CD14-positive monocyte (primary cell): ENCODE results near the gene C6orf132. TPM values are rescaled to one million over a fixed set of nuclear protein-coding genes. Genes with fewer than 3 reads are reported as not detected.
A peak's percentile ranks its signal among the peaks of the same experiment; 100 is the strongest.

Source experiments
- DNase-seq, 3 donors: peaks; one replicate each; pipeline ENCODE4 v3.0.0-alpha.2; 2011 to 2022
- H2AFZ ChIP-seq: 2 replicates; pipeline ENCODE4 v1.6.0; 2012; ENCODE audit warnings: mild to moderate bottlenecking, low read depth, low read length, inconsistent platforms; ENCODE audit not compliant: insufficient read depth, poor library complexity, severe bottlenecking
- H3K27ac ChIP-seq, 2 donors: 1 replicate in 1 of 2; 2 replicates in 1 of 2; pipeline ENCODE4 v1.5.1; 2012 to 2013; ENCODE audit warnings: low read length in 2 of 2, control low read depth in 1 of 2, inconsistent platforms in 1 of 2, low read depth in 1 of 2, mild to moderate bottlenecking in 1 of 2
- H3K27me3 ChIP-seq, 2 donors: one replicate each; pipeline versions ENCODE4 v1.6.0 to v1.6.1; 2011 to 2013; ENCODE audit warnings: low read length in 2 of 2; ENCODE audit not compliant: control insufficient read depth in 2 of 2, insufficient read depth in 2 of 2
- H3K36me3 ChIP-seq, 2 donors: replicated peaks in 1 of 2; 1 replicate in 1 of 2; 2 replicates in 1 of 2; pipeline versions ENCODE4 v1.5.1 to v1.6.1; 2012 to 2013; ENCODE audit warnings: low read length in 2 of 2, control low read depth in 1 of 2, inconsistent platforms in 1 of 2, mild to moderate bottlenecking in 1 of 2; ENCODE audit not compliant: insufficient read depth in 2 of 2, control insufficient read depth in 1 of 2
- H3K4me1 ChIP-seq, 2 donors: 1 replicate in 1 of 2; 2 replicates in 1 of 2; pipeline versions ENCODE4 v1.5.1 to v1.6.1; 2012 to 2013; ENCODE audit warnings: low read length in 2 of 2, control low read depth in 1 of 2, inconsistent platforms in 1 of 2, mild to moderate bottlenecking in 1 of 2, moderate library complexity in 1 of 2; ENCODE audit not compliant: insufficient read depth in 2 of 2, control insufficient read depth in 1 of 2
- H3K4me2 ChIP-seq: replicated peaks from 2 replicates; pipeline ENCODE3; 2012; ENCODE audit warnings: low read length, moderate library complexity, mild to moderate bottlenecking; ENCODE audit not compliant: poor library complexity, severe bottlenecking; ENCODE audit errors: extremely low read depth
- H3K4me3 ChIP-seq, 3 experiments: fragments of 200-600 bp in 1 of 3; sonication (generic) in 1 of 3; replicated peaks in 1 of 3; 1 replicate in 2 of 3; 2 replicates in 1 of 3; pipeline ENCODE4 v1.5.1; 2011 to 2013; ENCODE audit warnings: low read length in 3 of 3, mild to moderate bottlenecking in 3 of 3, control low read depth in 2 of 3, low read depth in 2 of 3, inconsistent platforms in 1 of 3, moderate library complexity in 1 of 3
- H3K79me2 ChIP-seq: 2 replicates; pipeline ENCODE4 v1.6.0; 2012; ENCODE audit warnings: mild to moderate bottlenecking, control low read depth, inconsistent platforms, low read length, moderate library complexity; ENCODE audit not compliant: insufficient read depth
- H3K9ac ChIP-seq: 2 replicates; pipeline ENCODE4 v1.6.0; 2017; ENCODE audit warnings: low read length, mild to moderate bottlenecking; ENCODE audit not compliant: insufficient read depth, poor library complexity, severe bottlenecking
- H3K9me3 ChIP-seq, 2 donors: replicated peaks in 1 of 2; 1 replicate in 1 of 2; 2 replicates in 1 of 2; pipeline versions ENCODE4 v1.5.1 to v1.6.1; 2012 to 2013; ENCODE audit warnings: low read length in 2 of 2, control low read depth in 1 of 2; ENCODE audit not compliant: control insufficient read depth in 1 of 2, insufficient read depth in 1 of 2
- H4K20me1 ChIP-seq: 2 replicates; pipeline ENCODE4 v1.6.0; 2012; ENCODE audit warnings: mild to moderate bottlenecking, low read length, control low read depth, moderate library complexity; ENCODE audit not compliant: insufficient read depth
- H3K27ac Mint-ChIP-seq, 7 donors: one replicate each; pipeline ENCODE4 v1.8.0; 2020; ENCODE audit warnings: mild to moderate bottlenecking in 7 of 7, mixed read lengths in 7 of 7, moderate library complexity in 6 of 7, inconsistent platforms in 2 of 7
- H3K27me3 Mint-ChIP-seq, 3 donors: one replicate each; pipeline ENCODE4 v1.8.0; 2021 to 2022; ENCODE audit warnings: low read depth in 3 of 3, mild to moderate bottlenecking in 3 of 3, mixed read lengths in 3 of 3, moderate library complexity in 3 of 3, inconsistent platforms in 1 of 3
- H3K36me3 Mint-ChIP-seq, 2 donors: one replicate each; pipeline ENCODE4 v1.8.0; 2020; ENCODE audit warnings: mixed read lengths in 2 of 2, inconsistent platforms in 1 of 2, mild to moderate bottlenecking in 1 of 2
- H3K4me1 Mint-ChIP-seq: one replicate; pipeline ENCODE4 v1.8.0; 2020; ENCODE audit warnings: mild to moderate bottlenecking, mixed read lengths
- H3K4me3 Mint-ChIP-seq, 2 donors: one replicate each; pipeline ENCODE4 v1.8.0; 2020; ENCODE audit warnings: mild to moderate bottlenecking in 2 of 2, mixed read lengths in 2 of 2, moderate library complexity in 1 of 2
- H3K9me3 Mint-ChIP-seq, 7 donors: one replicate each; pipeline ENCODE4 v1.8.0; 2020 to 2022; ENCODE audit warnings: mixed read lengths in 7 of 7, mild to moderate bottlenecking in 6 of 7, moderate library complexity in 6 of 7, inconsistent platforms in 2 of 7
- WGBS: methylation state at CpG from one replicate; pipeline ENCODE4 v1.1.5; 2013; ENCODE audit warnings: missing lambda C conversion rate; ENCODE audit not compliant: insufficient coverage; 5-methylcytosine and 5-hydroxymethylcytosine counted together
- intact Hi-C, 2 donors: fragments of 100-400 bp; cut with micrococcal nuclease; formaldehyde crosslinking; loops; one replicate each; pipeline versions ENCODE4 v1.15.0 to v1.15.1; 2023
- polyA plus RNA-seq, 3 donors: library from polyadenylated mRNA; depleted of rRNA in 1 of 3; unstranded in 2 of 3; stranded (reverse) in 1 of 3; fragments of 300-500 nt in 2 of 3; fragments of >200 nt in 1 of 3; fragmentation: Illumina TruSeq in 2 of 3; gene quantifications; 1 replicate in 2 of 3; 2 replicates in 1 of 3; pipeline ENCODE4 v1.2.3, GENCODE V29; 2012 to 2021
- TF ChIP-seq, protein P1 (sequence below): fragments of 200-600 bp; IDR thresholded peaks from one replicate; pipeline ENCODE4 v1.8.0; 2022; ENCODE audit warnings: antibody characterized with exemption, mild to moderate bottlenecking

Gene C6orf132
- polyA plus RNA-seq, 3 donors = not detected

- Histone ChIP-seq H2AFZ (peak overlapping the region; percentile 11), H3K79me2 (no peaks in the 10 kb centered on the region), H3K4me3 (no peak overlapping the region), H4K20me1 (no peaks in the 10 kb centered on the region), H3K4me2 (no peak overlapping the region), H3K27me3 (peaks cover 0 to 10% of the 10 kb centered on the region in 2 donors), H3K36me3 (no peaks in the 10 kb centered on the region), H3K27ac (no peak overlapping the region), H3K9me3 (no peaks in the 10 kb centered on the region), H3K9ac (no peak overlapping the region), H3K4me1 (peaks cover 10 to 16% of the 10 kb centered on the region in 2 donors)
- Mint-ChIP-seq H3K27ac (peak overlapping the region in 1 of 7 donors; percentile 45), H3K36me3 (peaks cover 0 to 1% of the 10 kb centered on the region in 2 donors), H3K4me1 (peaks cover 20% of the 10 kb centered on the region), H3K27me3 (peaks cover 11 to 13% (median 12%) of the 10 kb centered on the region in 3 donors), H3K9me3 (peaks cover 0 to 1% (median 0%) of the 10 kb centered on the region in 7 donors), H3K4me3 (no peak overlapping the region)
- TF ChIP-seq, protein P1, sequence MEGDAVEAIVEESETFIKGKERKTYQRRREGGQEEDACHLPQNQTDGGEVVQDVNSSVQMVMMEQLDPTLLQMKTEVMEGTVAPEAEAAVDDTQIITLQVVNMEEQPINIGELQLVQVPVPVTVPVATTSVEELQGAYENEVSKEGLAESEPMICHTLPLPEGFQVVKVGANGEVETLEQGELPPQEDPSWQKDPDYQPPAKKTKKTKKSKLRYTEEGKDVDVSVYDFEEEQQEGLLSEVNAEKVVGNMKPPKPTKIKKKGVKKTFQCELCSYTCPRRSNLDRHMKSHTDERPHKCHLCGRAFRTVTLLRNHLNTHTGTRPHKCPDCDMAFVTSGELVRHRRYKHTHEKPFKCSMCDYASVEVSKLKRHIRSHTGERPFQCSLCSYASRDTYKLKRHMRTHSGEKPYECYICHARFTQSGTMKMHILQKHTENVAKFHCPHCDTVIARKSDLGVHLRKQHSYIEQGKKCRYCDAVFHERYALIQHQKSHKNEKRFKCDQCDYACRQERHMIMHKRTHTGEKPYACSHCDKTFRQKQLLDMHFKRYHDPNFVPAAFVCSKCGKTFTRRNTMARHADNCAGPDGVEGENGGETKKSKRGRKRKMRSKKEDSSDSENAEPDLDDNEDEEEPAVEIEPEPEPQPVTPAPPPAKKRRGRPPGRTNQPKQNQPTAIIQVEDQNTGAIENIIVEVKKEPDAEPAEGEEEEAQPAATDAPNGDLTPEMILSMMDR = no peak
- no peak for DNase-seq
- WGBS = 0% methylated on average over 11 of the region's 14 CpGs
- intact Hi-C loops = no loop called here
Measured at GRCh38 chr6:42136508-42137193, 5.8 kb downstream of the C6orf132 start.

- H3K9ac ChIP-seq = no peak overlapping the region
- H3K79me2 ChIP-seq = no peaks in the 10 kb centered on the region
- no peak overlapping the region for H3K27ac ChIP-seq
- Mint-ChIP-seq H3K27me3 (peaks cover 2 to 4% (median 4%) of the 10 kb centered on the region in 3 donors), H3K36me3 (no peaks in the 10 kb centered on the region), H3K4me3 (no peak overlapping the region), H3K9me3 (no peaks in the 10 kb centered on the region), H3K4me1 (peaks cover 19% of the 10 kb centered on the region), H3K27ac (no peak overlapping the region)
- intact Hi-C loops = no loop called here
- H3K36me3 ChIP-seq = no peaks in the 10 kb centered on the region
- H3K4me1 ChIP-seq = peaks cover 10 to 14% of the 10 kb centered on the region in 2 donors
- H3K27me3 ChIP-seq = peaks cover 0 to under 1% of the 10 kb centered on the region in 2 donors
- no peak for DNase-seq
- H3K4me3 ChIP-seq = no peak overlapping the region
- H3K9me3 ChIP-seq = no peaks in the 10 kb centered on the region
- no peak overlapping the region for H2AFZ ChIP-seq
- no peak overlapping the region for H3K4me2 ChIP-seq
- TF ChIP-seq, protein P1 = no peak
- H4K20me1 ChIP-seq = no peaks in the 10 kb centered on the region
- WGBS = 83% methylated on average over 1 of the region's 2 CpGs
Measured at GRCh38 chr6:42135722-42136121, 6.7 kb downstream of the C6orf132 start.
